GM10847 (cell line): Measurements from ENCODE around the gene GRAMD2B.

Experiments
- POLR2A ChIP-seq: IDR thresholded peaks from 2 replicates; pipeline ENCODE4 v1.6.1; 2011; ENCODE audit not compliant: insufficient read length; ENCODE audit errors: extremely low read depth

Gene GRAMD2B

DNA sequence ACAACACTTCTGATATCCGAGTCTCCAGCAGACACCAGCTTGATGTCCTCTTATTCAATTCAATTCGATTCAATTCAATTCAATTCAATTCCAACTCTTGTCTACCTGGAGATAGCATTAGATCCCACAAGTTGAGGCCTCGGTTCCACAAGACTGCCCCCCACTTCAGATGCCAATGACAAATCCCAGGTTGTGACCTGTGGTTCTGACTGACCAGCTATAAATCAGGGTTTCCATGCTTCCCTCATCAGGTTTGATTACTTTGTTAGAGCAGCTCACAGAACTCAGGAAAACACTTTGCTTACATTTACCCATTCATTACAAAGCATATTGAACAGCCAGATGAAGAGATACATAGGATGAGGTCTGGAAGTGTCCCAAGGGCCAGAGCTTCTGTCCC is 89.2 kb downstream of the GRAMD2B start:
- no peak for TF ChIP-seq POLR2A

DNA sequence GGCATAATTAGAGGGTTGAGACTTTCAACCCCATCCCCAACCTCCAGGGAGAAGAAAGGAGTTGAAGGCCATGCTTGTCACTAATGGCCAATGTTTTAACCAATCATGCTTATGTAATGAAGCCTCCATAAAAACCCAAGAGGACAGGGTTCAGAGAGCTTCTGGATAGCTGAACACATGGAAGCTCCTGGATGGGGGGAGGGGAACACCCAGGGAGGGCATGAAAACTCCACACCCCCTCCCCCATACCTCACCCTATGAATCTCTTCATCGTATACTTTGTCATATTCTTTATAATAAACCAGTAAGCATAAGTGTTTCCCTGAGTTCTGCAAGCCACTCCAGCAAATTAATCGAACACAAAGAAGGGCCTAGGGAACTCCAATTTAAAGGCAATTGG is 90.1 kb downstream of the GRAMD2B start:
- no peak for TF ChIP-seq POLR2A

DNA sequence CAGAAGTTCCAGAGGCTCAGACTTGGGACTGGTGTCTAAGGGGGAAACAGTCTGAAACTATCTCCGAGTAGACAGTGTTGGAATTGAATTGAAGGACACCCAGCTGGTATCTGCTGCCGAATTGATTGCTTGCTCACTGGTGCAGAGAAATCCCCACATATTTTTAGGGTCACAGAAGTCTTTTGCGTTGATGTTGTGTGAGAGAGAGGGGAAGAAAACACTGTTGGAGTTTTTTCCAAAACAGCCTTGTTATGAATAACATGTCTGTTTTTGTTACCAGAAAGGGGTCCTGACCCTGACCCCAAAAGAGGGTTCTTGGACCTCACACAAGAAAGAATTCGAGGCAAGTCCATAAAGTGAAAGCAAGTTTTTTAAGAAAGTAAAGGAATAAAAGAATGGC is 90.5 kb downstream of the GRAMD2B start:
- TF ChIP-seq POLR2A: no peak

DNA sequence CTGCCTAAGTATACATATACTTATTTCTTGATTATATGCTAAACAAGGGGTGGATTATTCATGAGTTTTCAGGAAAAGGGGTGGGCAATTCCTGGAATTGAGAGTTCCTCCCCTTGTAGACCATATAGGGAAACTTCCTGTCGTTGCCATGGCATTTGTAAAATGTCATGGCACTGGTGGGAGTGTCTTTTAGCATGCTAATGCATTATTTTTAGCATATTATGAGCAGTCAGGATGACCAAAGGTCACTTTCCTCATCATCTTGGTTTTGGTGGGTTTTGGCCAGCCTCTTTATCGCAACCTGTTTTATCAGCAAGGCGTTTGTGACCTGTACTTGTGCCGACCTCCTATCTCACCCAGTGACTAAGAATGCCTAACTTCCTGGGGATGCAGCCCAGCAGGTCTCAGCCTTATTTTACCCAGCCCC is 90.9 kb downstream of the GRAMD2B start:
- TF ChIP-seq POLR2A: no peak

DNA sequence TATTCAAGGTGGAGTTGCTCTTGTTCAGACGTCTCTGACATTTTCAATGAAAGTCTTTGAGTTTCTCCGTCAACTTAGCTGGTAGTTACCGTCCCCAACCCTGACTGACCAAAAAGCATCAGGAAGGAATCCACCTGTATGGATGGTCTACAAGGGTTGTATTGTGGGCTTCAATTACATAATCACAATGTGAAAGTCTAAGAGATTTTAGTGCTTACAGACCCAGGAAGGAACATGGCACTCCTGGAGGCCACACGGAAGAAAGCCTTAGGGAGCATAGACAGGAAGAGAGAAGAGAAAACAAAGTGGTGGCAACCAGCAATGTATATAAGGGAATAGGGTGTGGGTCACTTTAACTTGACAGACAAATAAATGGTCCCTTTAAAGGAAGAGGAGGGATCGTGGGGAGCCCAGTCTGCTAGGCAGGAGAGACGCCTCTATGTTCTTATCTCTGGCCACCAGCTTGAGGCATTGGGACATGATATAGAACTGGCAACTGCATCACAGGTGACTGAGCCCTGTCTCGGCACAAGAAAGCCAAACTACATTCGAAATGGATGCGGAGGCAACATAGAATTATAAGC is 91.4 kb downstream of the GRAMD2B start:
- no peak for TF ChIP-seq POLR2A

DNA sequence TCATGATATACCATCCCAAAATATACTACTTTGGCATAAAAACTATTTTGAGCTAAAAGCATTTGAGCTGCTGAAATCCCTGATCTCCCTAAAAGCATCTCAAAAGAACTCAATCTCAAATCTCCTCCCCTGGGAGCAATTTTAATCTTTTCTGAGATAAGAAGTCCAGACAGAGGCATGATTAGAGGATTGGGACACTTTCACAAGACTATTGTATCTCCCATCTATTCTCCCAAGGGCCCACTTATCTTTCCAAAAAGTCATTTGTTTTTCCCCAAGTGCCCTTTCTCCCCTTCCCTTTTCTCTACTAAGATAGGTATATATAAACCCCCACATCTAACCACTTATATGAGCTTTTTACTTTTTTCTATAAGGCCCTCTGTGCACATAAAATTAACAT is 92.1 kb downstream of the GRAMD2B start:
- TF ChIP-seq POLR2A: no peak

DNA sequence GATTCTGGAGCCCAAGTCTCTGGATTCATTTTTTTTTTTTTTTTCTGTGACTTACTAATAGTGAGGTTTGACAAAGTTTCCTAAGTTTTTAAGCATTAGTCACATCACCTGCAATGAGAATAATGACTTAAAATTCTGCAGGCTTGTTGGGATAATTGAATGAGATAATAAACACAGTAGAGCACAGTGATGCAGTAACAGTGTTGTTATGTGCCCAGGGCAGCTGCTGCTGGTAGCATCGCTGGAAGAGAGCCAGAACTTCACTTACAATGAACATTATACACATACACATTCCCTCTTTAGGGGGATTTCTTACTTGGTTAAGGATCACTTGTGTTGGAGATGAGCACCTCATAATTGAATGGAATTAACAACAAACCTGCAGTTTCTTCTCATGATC is 92.9 kb downstream of the GRAMD2B start:
- no peak for TF ChIP-seq POLR2A

DNA sequence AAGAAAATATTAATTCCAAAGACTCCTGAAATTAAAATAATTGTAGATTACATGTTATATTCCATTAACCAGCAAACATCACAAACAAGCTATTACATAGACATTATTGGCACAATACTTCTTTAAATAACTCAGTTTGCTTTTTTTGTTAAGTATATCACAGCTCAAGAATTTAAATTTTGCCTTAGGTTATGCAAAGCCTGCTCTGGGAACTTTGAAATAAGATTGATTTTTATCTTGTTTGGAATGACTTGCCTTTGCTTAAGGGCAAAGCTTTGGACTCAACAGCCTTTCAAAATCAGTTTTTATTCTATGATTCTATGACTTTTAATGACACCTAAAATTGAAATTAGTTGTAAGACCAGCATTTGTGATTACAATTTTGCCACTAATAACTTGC is 93.6 kb downstream of the GRAMD2B start:
- TF ChIP-seq POLR2A: no peak

DNA sequence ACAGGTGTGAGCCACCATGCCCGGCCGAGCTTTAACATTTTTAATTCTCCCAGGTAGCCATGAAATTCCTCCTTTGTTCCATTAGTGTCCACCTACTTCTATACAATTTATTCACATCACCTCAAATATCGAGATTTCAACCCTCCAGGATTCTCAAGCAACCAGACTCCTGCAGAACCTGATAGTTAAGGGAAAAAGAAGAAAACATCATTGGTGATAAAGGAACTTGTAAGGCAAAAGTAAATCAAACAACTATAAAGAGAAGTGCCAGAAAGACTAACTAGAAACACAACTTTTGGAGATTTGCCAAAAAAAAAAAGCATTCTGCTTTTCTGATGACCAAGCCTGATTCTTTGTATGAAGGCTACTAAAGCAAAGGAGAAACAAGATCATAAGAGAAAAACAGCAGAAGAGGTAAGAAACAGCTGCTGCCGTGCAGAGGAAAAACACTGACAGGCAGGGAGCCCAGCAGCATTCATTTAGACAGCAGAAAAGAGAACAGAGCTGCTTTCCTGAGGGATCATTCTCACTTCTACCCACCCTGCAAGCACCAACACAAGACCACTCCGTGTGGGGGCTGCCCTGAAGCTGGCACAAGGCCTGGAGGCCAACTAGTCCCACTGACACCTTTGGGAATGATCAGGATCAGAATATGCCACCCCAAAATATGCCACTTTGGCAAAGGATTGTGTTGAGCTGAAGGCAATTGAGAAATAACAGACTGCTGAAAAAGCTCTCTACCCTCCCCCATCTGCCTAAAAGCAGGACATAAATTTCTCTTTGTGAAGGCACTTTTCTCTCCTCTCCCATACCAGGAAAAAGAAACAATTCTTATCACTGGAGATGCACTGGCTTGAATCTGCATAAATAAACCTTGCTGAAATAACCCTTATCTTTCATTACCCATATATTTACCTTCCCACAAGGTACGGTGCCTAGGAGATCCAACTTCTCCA is 96.7 kb downstream of the GRAMD2B start:
- TF ChIP-seq POLR2A: no peak

DNA sequence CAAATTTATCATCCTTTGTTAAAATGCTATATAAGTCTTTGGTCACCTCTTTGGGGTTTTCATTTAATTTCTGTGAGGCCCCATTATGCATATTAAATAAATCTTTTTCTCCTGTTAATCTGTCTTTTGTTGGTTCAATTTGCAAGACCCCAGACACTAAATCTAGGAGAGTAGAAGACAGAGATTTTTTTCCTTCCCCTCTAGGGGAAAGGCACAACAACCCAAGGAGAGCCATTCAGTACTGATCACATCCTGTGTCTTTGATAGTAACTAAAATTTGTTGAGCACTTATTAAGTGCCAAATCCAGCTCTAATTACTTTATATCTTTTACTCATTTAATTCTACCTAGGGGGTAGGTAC is 97.4 kb downstream of the GRAMD2B start:
- TF ChIP-seq POLR2A: no peak

DNA sequence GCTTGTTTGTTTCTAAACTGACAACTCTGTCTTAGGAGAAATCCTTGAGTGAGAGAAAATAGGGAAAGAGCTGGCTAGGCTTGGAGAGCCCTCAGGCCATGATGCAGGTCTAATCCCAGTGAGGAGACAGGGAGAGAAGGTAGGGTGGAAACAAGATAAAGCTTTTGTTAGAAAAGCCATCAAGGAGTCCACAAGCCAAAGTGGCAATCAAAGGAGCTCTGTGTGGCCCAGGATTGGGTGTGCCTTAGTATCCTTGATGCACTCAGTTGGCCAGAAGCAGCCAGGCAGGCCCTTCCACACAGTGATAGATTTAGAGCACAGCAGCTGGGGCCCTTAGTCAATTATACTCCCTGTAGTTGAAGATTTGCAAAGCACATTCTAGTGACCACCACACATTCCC is 97.9 kb downstream of the GRAMD2B start:
- no peak for TF ChIP-seq POLR2A

DNA sequence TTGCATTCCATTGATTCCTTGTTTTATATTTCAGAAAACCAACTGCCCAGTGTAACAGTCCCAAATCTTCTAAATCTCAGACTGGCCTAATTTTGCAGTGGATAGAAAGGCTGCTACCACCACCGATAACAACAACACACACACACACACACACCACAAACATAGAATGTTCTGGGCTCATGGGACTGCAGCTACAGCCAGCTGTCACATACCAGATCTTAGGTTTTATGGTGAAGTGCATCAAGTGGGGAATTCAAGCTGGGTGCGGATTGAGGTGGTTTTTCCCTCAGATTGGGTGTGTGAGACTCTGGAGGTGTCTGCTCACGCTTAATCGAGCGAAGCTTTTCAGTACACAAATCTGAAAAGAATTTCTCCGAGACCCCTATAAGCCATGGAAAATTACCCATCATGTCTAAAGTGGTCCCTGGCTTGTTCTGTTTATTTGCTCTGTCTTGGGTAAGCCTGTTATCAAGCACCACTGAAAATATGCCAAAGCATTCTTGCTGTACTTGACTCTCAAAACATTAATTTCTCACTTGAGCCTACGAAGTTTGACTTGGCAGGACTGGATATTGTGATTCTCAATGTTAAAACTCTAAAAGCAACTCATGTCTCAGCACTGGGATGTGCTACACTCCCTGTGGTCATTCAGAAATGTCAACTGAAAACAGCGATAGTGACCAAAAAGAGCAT is 100.8 kb downstream of the GRAMD2B start:
- TF ChIP-seq POLR2A: no peak

DNA sequence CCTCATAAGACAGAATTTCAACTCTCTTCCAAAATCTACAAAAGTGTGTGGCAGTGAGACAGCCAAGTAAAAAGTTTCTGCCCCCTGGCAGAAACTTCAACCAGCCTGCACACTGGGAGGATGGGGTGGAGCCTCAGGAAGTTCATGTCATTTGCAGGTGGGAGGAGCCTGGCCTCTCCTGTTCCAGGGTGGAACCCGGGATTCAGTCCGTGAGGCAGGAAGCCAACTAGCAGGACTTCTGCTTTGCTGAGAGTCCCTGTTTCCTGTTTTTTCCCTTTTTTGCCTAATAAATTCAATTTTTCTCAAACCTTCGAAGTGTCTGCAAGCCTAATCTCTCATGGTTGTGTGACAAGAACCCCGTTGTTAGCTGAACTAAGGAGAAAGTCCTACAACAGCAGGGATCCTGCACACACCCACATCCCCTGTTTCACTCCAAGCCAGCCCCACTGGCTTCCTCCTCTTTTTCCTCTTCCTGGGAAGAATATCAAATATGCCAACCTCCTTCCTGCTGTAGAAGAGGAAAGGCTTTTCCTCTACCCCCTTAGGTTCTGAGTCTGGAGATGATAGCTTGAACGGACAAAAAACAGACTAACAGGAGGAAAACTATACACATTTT is 102.5 kb downstream of the GRAMD2B start:
- no peak for TF ChIP-seq POLR2A

DNA sequence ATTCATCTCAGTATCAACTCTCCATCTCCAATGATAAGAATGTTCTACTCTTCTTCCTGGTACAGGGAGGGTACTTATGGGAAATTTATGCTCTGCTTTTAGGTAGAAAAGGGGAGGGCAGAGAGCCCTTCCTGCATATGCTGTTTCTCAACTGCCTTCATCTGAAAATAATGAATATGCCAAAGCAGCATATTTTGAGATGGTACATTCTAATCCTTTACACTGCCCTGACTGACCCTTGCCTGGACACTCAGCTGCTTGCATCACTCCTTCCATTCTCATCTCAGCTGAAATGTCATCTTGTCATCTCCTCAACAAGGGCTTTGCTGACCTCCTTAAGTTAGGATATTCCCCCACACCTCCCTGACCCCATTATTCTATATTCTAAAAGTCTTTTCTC is 103.3 kb downstream of the GRAMD2B start:
- no peak for TF ChIP-seq POLR2A

DNA sequence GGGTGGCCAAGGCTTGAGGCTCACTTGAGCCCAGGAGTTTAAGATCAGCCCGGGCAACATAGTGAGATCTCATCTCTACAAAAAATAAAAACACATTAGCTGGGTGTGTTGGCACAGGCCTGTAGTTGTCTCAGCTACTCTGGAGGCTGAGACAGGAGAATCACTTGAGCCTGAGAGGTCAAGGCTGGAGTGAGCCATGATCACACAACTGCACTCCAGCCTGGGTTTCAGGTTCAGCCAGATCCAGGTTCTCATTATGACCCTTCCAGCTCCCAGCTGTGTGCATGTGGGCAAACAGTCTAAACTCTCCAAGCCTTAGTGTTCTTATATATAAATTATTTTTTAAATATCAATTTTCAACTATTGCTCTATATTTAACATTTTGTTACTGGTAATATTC is 103.9 kb downstream of the GRAMD2B start:
- TF ChIP-seq POLR2A: no peak

DNA sequence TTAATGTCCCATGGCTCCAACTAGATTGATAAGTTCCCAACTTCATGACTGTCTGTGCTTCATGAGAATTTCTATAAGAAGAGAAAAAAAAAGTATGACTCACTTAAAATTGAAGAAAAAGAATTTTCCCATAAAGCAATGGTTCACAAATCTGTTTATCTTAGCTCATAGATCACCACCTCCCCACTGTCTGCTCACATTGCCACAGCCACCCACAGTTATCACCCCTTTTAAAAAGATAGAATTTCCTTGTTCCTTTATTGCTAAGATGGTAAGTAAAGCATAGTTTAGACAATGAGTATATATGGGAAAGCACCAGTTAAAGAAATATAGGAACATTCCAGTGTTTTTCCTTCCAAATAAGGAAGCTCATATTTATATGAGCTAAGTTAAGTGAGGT is 104.7 kb downstream of the GRAMD2B start:
- no peak for TF ChIP-seq POLR2A

DNA sequence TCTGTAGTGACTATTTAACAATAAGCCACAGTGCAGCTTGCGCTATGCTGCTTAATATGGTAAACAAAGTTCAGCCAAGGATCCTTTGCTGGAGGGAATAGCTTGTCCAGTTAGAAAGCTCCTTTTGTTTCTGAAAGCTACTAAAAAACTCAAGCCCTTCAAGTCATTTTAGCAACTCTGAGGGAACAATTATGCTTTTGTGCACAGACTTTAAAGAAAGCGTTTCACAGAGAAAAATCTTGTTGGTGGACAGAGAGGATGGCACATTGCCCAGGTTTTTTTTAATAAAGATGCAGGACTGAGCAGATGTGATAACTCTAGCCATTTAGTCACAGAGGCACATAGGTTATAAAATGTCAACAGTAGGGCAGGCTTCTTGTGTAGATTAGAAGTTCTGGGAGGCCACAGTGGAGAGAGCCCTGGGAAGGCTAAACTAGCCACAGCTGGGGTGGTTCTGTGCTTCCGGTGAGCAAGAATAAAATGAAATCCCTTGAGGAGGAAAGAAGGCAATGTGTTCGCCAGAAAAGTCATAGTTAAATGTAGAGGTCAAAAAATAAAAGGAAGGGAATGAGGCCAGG is 108.4 kb downstream of the GRAMD2B start:
- TF ChIP-seq POLR2A: no peak
